Measurements from ENCODE around the gene DCAF6. TPM values are rescaled to one million over a fixed set of nuclear protein-coding genes. Genes with fewer than 3 reads are reported as not detected.
"Not testable (repeated sequence)": the region's sequence is repeated elsewhere in the genome, so short reads cannot be mapped to it uniquely, and the experiment has no call there.

Gene DCAF6
- polyA plus RNA-seq (2013, experiment 1 of 2) = 10.7 TPM
- 11.6 TPM for polyA plus RNA-seq (2013, experiment 2 of 2)

- peak within 1 kb of the TSS; percentile 95 for H3K27ac ChIP-seq (ENCODE audit: low read depth, low read length)
Observed at GRCh38 chr1:167936068-167936929, at the start of gene DCAF6. DCAF6 (plus strand) TSS chr1:167936683; CDS start chr1:167936912, 229 bp downstream.

GRCh38 chr1:167887187-167887586, 49.3 kb upstream of the DCAF6 start:
- not testable (repeated sequence) for H3K23ac ChIP-seq (ENCODE audit: low read length); H3K4me2 ChIP-seq (ENCODE audit: low read length); H4K8ac ChIP-seq (ENCODE audit: low read depth, low read length); H3K4me1 ChIP-seq (ENCODE audit: control insufficient read depth, low read depth, low read length); H3K4me3 ChIP-seq (ENCODE audit: low read length); H3K56ac ChIP-seq (ENCODE audit: low read length); H2BK15ac ChIP-seq (replicated peaks; ENCODE audit: low read depth); H3K18ac ChIP-seq (ENCODE audit: low read length); H2BK120ac ChIP-seq (ENCODE audit: low read depth, low read length); H3K4ac ChIP-seq (ENCODE audit: low read depth, low read length); H3K27ac ChIP-seq (ENCODE audit: low read depth, low read length); H3K79me1 ChIP-seq (ENCODE audit: low read length); H2AK5ac ChIP-seq (ENCODE audit: low read length); H3K27me3 ChIP-seq (ENCODE audit: insufficient read depth, low read length, poor library complexity); H4K5ac ChIP-seq (ENCODE audit: low read length); H3K79me2 ChIP-seq (ENCODE audit: control insufficient read depth, insufficient read depth, low read length); H3K9ac ChIP-seq (ENCODE audit: low read length); DNase-seq; H2BK5ac ChIP-seq (ENCODE audit: low read length); H3K36me3 ChIP-seq (ENCODE audit: control insufficient read depth, insufficient read depth, low read length)
- no CpG with 5 or more reads among the region's 2 CpGs for WGBS (ENCODE audit: extremely low coverage, insufficient coverage, low lambda C conversion rate)

More at GRCh38 chr1:167936068-167936929, at the start of gene DCAF6:
- H2BK120ac ChIP-seq (ENCODE audit: low read depth, low read length) = peak within 1 kb of the TSS; percentile 51
- peak; percentile 99 for DNase-seq
- peak within 1 kb of the TSS; percentile 76 for H3K4me3 ChIP-seq (ENCODE audit: low read length)
- peak within 1 kb of the TSS; percentile 57 for H2BK5ac ChIP-seq (ENCODE audit: low read length)
- H3K23ac ChIP-seq (ENCODE audit: low read length) = peak within 1 kb of the TSS; percentile 24
- no peaks in the 10 kb centered on the region for H3K79me1 ChIP-seq (ENCODE audit: low read length)
- peak within 1 kb of the TSS; percentile 98 for H3K4ac ChIP-seq (ENCODE audit: low read depth, low read length)
- H4K5ac ChIP-seq (ENCODE audit: low read length) = no peak within 1 kb of the TSS
- peak within 1 kb of the TSS; percentile 84 for H3K9ac ChIP-seq (ENCODE audit: low read length)
- peaks cover 27% of the 10 kb centered on the region for H3K79me2 ChIP-seq (ENCODE audit: control insufficient read depth, insufficient read depth, low read length)
- no peaks in the 10 kb centered on the region for H3K36me3 ChIP-seq (ENCODE audit: control insufficient read depth, insufficient read depth, low read length)
- peak within 1 kb of the TSS; percentile 81 for H3K18ac ChIP-seq (ENCODE audit: low read length)
- H3K27me3 ChIP-seq (ENCODE audit: insufficient read depth, low read length, poor library complexity) = no peaks in the 10 kb centered on the region
- WGBS (ENCODE audit: extremely low coverage, insufficient coverage, low lambda C conversion rate) = no CpG with 5 or more reads among the region's 58 CpGs
- no peaks in the 10 kb centered on the region for H3K4me1 ChIP-seq (ENCODE audit: control insufficient read depth, low read depth, low read length)
- no peak within 1 kb of the TSS for H4K8ac ChIP-seq (ENCODE audit: low read depth, low read length)
- peak within 1 kb of the TSS; percentile 88 for H3K4me2 ChIP-seq (ENCODE audit: low read length)
- H3K56ac ChIP-seq (ENCODE audit: low read length) = peak within 1 kb of the TSS; percentile 94
- H2AK5ac ChIP-seq (ENCODE audit: low read length) = no peak within 1 kb of the TSS
- H2BK15ac ChIP-seq (replicated peaks; ENCODE audit: low read depth) = no peak within 1 kb of the TSS

GRCh38 chr1:167890400-167890799, 46.1 kb upstream of the DCAF6 start:
- Histone ChIP-seq H3K27ac (ENCODE audit: low read depth, low read length) (no peak overlapping the region), H3K36me3 (ENCODE audit: control insufficient read depth, insufficient read depth, low read length) (no peaks in the 10 kb centered on the region), H3K27me3 (ENCODE audit: insufficient read depth, low read length, poor library complexity) (no peaks in the 10 kb centered on the region), H3K18ac (ENCODE audit: low read length) (no peak overlapping the region), H3K4me2 (ENCODE audit: low read length) (no peak overlapping the region), H3K9ac (ENCODE audit: low read length) (no peak overlapping the region), H2BK5ac (ENCODE audit: low read length) (no peak overlapping the region), H2BK120ac (ENCODE audit: low read depth, low read length) (no peak overlapping the region), H3K4me1 (ENCODE audit: control insufficient read depth, low read depth, low read length) (no peaks in the 10 kb centered on the region), H3K79me2 (ENCODE audit: control insufficient read depth, insufficient read depth, low read length) (no peaks in the 10 kb centered on the region), H3K4me3 (ENCODE audit: low read length) (no peak overlapping the region), H2AK5ac (ENCODE audit: low read length) (no peak overlapping the region), H2BK15ac (replicated peaks; ENCODE audit: low read depth) (no peak overlapping the region), H4K5ac (ENCODE audit: low read length) (no peak overlapping the region), H4K8ac (ENCODE audit: low read depth, low read length) (no peak overlapping the region), H3K4ac (ENCODE audit: low read depth, low read length) (no peak overlapping the region), H3K23ac (ENCODE audit: low read length) (no peak overlapping the region), H3K56ac (ENCODE audit: low read length) (no peak overlapping the region), H3K79me1 (ENCODE audit: low read length) (no peaks in the 10 kb centered on the region)
- DNase-seq = no peak

- no peaks in the 10 kb centered on the region for H3K79me2 ChIP-seq (ENCODE audit: control insufficient read depth, insufficient read depth, low read length)
- H3K9ac ChIP-seq (ENCODE audit: low read length) = no peak overlapping the region
- H3K4me2 ChIP-seq (ENCODE audit: low read length) = no peak overlapping the region
- no peak overlapping the region for H4K8ac ChIP-seq (ENCODE audit: low read depth, low read length)
- H3K23ac ChIP-seq (ENCODE audit: low read length) = peak overlapping the region; percentile 85
- H3K79me1 ChIP-seq (ENCODE audit: low read length) = no peaks in the 10 kb centered on the region
- no peak overlapping the region for H2BK15ac ChIP-seq (replicated peaks; ENCODE audit: low read depth)
- no peak overlapping the region for H2BK120ac ChIP-seq (ENCODE audit: low read depth, low read length)
- peak overlapping the region; percentile 40 for H3K56ac ChIP-seq (ENCODE audit: low read length)
- peak; percentile 21 for DNase-seq
- no peak overlapping the region for H2BK5ac ChIP-seq (ENCODE audit: low read length)
- H3K27me3 ChIP-seq (ENCODE audit: insufficient read depth, low read length, poor library complexity) = no peaks in the 10 kb centered on the region
- H3K4ac ChIP-seq (ENCODE audit: low read depth, low read length) = no peak overlapping the region
- H3K27ac ChIP-seq (ENCODE audit: low read depth, low read length) = no peak overlapping the region
- no peak overlapping the region for H3K18ac ChIP-seq (ENCODE audit: low read length)
- WGBS (ENCODE audit: extremely low coverage, insufficient coverage, low lambda C conversion rate) = no CpG with 5 or more reads among the region's 2 CpGs
- no peak overlapping the region for H3K4me3 ChIP-seq (ENCODE audit: low read length)
- no peaks in the 10 kb centered on the region for H3K4me1 ChIP-seq (ENCODE audit: control insufficient read depth, low read depth, low read length)
- no peak overlapping the region for H2AK5ac ChIP-seq (ENCODE audit: low read length)
- H4K5ac ChIP-seq (ENCODE audit: low read length) = no peak overlapping the region
- no peaks in the 10 kb centered on the region for H3K36me3 ChIP-seq (ENCODE audit: control insufficient read depth, insufficient read depth, low read length)
Observed at GRCh38 chr1:167893798-167894197, 42.7 kb upstream of the DCAF6 start.

GRCh38 chr1:167898578-167899222, 37.8 kb upstream of the DCAF6 start:
- Histone ChIP-seq H3K4ac (ENCODE audit: low read depth, low read length) (no peak overlapping the region), H4K5ac (ENCODE audit: low read length) (no peak overlapping the region), H3K79me2 (ENCODE audit: control insufficient read depth, insufficient read depth, low read length) (no peaks in the 10 kb centered on the region), H3K4me1 (ENCODE audit: control insufficient read depth, low read depth, low read length) (no peaks in the 10 kb centered on the region), H3K27ac (ENCODE audit: low read depth, low read length) (no peak overlapping the region), H2AK5ac (ENCODE audit: low read length) (no peak overlapping the region), H4K8ac (ENCODE audit: low read depth, low read length) (no peak overlapping the region), H3K4me2 (ENCODE audit: low read length) (no peak overlapping the region), H3K36me3 (ENCODE audit: control insufficient read depth, insufficient read depth, low read length) (no peaks in the 10 kb centered on the region), H3K56ac (ENCODE audit: low read length) (no peak overlapping the region), H3K79me1 (ENCODE audit: low read length) (no peaks in the 10 kb centered on the region), H2BK15ac (replicated peaks; ENCODE audit: low read depth) (no peak overlapping the region), H2BK5ac (ENCODE audit: low read length) (no peak overlapping the region), H3K27me3 (ENCODE audit: insufficient read depth, low read length, poor library complexity) (no peaks in the 10 kb centered on the region), H3K18ac (ENCODE audit: low read length) (no peak overlapping the region), H2BK120ac (ENCODE audit: low read depth, low read length) (no peak overlapping the region), H3K9ac (ENCODE audit: low read length) (no peak overlapping the region), H3K23ac (ENCODE audit: low read length) (no peak overlapping the region), H3K4me3 (ENCODE audit: low read length) (no peak overlapping the region)
- no CpG with 5 or more reads among the region's 9 CpGs for WGBS (ENCODE audit: extremely low coverage, insufficient coverage, low lambda C conversion rate)
- no peak for DNase-seq

All from mesendoderm (in vitro differentiated cells).